Transverse colon (tissue), 4 donors: Measurements from ENCODE around the gene C4orf46. TPM values are rescaled to one million over a fixed set of nuclear protein-coding genes. Genes with fewer than 3 reads are reported as not detected.

Experiments
- DNase-seq: peaks from one replicate; pipeline ENCODE4 v3.0.0-alpha.2; 2019
- H3K27ac ChIP-seq, 4 donors: fragments of 200-600 bp; sonication (generic); 2 replicates each; pipeline ENCODE4 v1.5.1; 2016 to 2018; ENCODE audit warnings: inconsistent platforms in 4 of 4
- H3K27me3 ChIP-seq: fragments of 200-600 bp; sonication (generic); 2 replicates; pipeline ENCODE4 v1.5.1; 2017; ENCODE audit warnings: inconsistent platforms
- H3K36me3 ChIP-seq, 4 donors: fragments of 200-600 bp; sonication (generic); 2 replicates each; pipeline ENCODE4 v1.5.1; 2017 to 2019; ENCODE audit warnings: inconsistent platforms in 4 of 4
- H3K4me1 ChIP-seq, 4 donors: fragments of 200-600 bp; sonication (generic); 2 replicates each; pipeline ENCODE4 v1.5.1; 2017 to 2020; ENCODE audit warnings: inconsistent platforms in 4 of 4
- H3K4me3 ChIP-seq, 4 donors: fragments of 200-600 bp; sonication (generic); 1 replicate in 1 of 4; 2 replicates in 3 of 4; pipeline versions ENCODE4 v1.5.1 to v1.6.1; 2017 to 2019; ENCODE audit warnings: inconsistent platforms in 4 of 4
- H3K9me3 ChIP-seq, 2 donors: fragments of 200-600 bp; sonication (generic); 2 replicates each; pipeline ENCODE4 v1.5.1; 2017 to 2019; ENCODE audit warnings: inconsistent platforms in 2 of 2
- CTCF ChIP-seq, 5 experiments: fragments of 200-600 bp in 3 of 5; fragments of 450-650 bp in 2 of 5; sonication (generic) in 3 of 5; IDR thresholded peaks; 1 replicate in 2 of 5; 2 replicates in 3 of 5; pipeline ENCODE4 v1.5.1; 2016 to 2017; ENCODE audit warnings: antibody characterized with exemption in 5 of 5, inconsistent platforms in 3 of 5, mild to moderate bottlenecking in 2 of 5, moderate library complexity in 1 of 5
- EP300 ChIP-seq: sonication (generic); formaldehyde crosslinking; IDR thresholded peaks from one replicate; pipeline ENCODE4 v1.6.1; 2017; ENCODE audit warnings: antibody characterized with exemption, low read depth
- POLR2A ChIP-seq: fragments of 450-650 bp; IDR thresholded peaks from one replicate; pipeline ENCODE4 v1.6.1; 2016; ENCODE audit warnings: antibody characterized with exemption, mild to moderate bottlenecking, moderate library complexity
- POLR2AphosphoS5 ChIP-seq, 3 donors: sonication (generic); formaldehyde crosslinking; IDR thresholded peaks; one replicate each; pipeline ENCODE4 v1.6.1; 2016; ENCODE audit warnings: antibody characterized with exemption in 3 of 3
- WGBS, 2 donors: methylation state at CpG; one replicate each; pipeline ENCODE4 v1.1.5; 2018; ENCODE audit warnings: low coverage in 1 of 2; 5-methylcytosine and 5-hydroxymethylcytosine counted together
- in situ Hi-C, 4 donors: fragments of 200-750 bp; cut with MboI; loops; one replicate each; pipeline versions ENCODE4 v1.15.0 to v1.15.1; 2017; ENCODE audit warnings: low sequenced_read_pairs in 3 of 4, low pct_ligation_motif_present in 1 of 4, low pct_unique_long_range_greater_than_20kb in 1 of 4
- intact Hi-C: fragments of 100-400 bp; cut with DNase I; formaldehyde crosslinking; loops from one replicate; pipeline ENCODE4 v1.15.1; 2023; ENCODE audit warnings: low total_unique reads
- total RNA-seq, 4 donors: library from RNA; depleted of rRNA; stranded (reverse); fragments of >200 nt; gene quantifications; one replicate each; pipeline ENCODE4 v1.1.0, GENCODE V29; 2016

Gene C4orf46
- total RNA-seq, 4 donors from 2014 or later, result 0.40 to 6.0 (median 2.7) TPM

GRCh38 chr4:158670975-158671664 is 567 bp downstream of the C4orf46 start:
- Histone ChIP-seq H3K27ac (peak overlapping the region; percentile 97), H3K27me3 (no peaks in the 10 kb centered on the region), H3K4me1 (peaks cover 3 to 24% (median 17%) of the 10 kb centered on the region in 4 donors), H3K4me3 (peak overlapping the region; percentile 69 to 82 (median 81)), H3K36me3 (no peaks in the 10 kb centered on the region), H3K9me3 (no peaks in the 10 kb centered on the region)
- intact Hi-C loops (no loop called here), in situ Hi-C loops (no loop called here)
- DNase-seq, result peak; percentile 68
- peak in 2 of 3 donors; percentile 37 to 38 for TF ChIP-seq POLR2AphosphoS5 (IDR thresholded peaks at IDR 0.05)
- TF ChIP-seq CTCF (IDR thresholded peaks at IDR 0.05), result no peak
- WGBS, 2 donors, result 0 to 1% methylated on average over 7 to 35 of the region's 35 CpGs

GRCh38 chr4:158669310-158669709 is 2.4 kb downstream of the C4orf46 start:
- Histone ChIP-seq H3K27me3 (no peaks in the 10 kb centered on the region), H3K9me3 (no peaks in the 10 kb centered on the region), H3K36me3 (no peaks in the 10 kb centered on the region), H3K4me3 (no peak overlapping the region), H3K4me1 (peaks cover 3 to 24% (median 17%) of the 10 kb centered on the region in 4 donors), H3K27ac (no peak overlapping the region)
- TF ChIP-seq POLR2A, result no peak
- TF ChIP-seq CTCF (IDR thresholded peaks at IDR 0.05), result no peak
- TF ChIP-seq EP300, result no peak
- TF ChIP-seq POLR2AphosphoS5 (IDR thresholded peaks at IDR 0.05), result no peak
- WGBS, 2 donors, result 75 to 81% methylated on average over 6 to 7 of the region's 7 CpGs
- DNase-seq, result no peak
- in situ Hi-C loops, result no loop called here
- intact Hi-C loops, result no loop called here

GRCh38 chr4:158667651-158668198 is 4.0 kb downstream of the C4orf46 start:
- Histone ChIP-seq H3K36me3 (no peaks in the 10 kb centered on the region), H3K4me3 (no peak overlapping the region), H3K27ac (no peak overlapping the region), H3K4me1 (peaks cover 3 to 11% (median 10%) of the 10 kb centered on the region in 4 donors), H3K27me3 (no peaks in the 10 kb centered on the region), H3K9me3 (no peaks in the 10 kb centered on the region)
- DNase-seq, result peak; percentile 29
- WGBS, 2 donors, result 73 to 87% methylated on average over 3 of the region's 3 CpGs
- in situ Hi-C loops, result no loop called here
- TF ChIP-seq CTCF (IDR thresholded peaks at IDR 0.05) (peak; percentile 38 to 54 (median 52)), POLR2A (no peak)
- intact Hi-C loops, result no loop called here

- Histone ChIP-seq H3K4me1 (peaks cover 3 to 10% (median 9%) of the 10 kb centered on the region in 4 donors), H3K9me3 (no peaks in the 10 kb centered on the region), H3K4me3 (no peak overlapping the region), H3K27ac (no peak overlapping the region), H3K36me3 (no peaks in the 10 kb centered on the region), H3K27me3 (no peaks in the 10 kb centered on the region)
- in situ Hi-C loops, result no loop called here
- DNase-seq, result no peak
- 97 to 98% methylated on average over 2 of the region's 2 CpGs for WGBS, 2 donors
- intact Hi-C loops, result no loop called here
- TF ChIP-seq POLR2A (no peak), EP300 (no peak), POLR2AphosphoS5 (IDR thresholded peaks at IDR 0.05) (no peak), CTCF (IDR thresholded peaks at IDR 0.05) (no peak)
These were observed 4.8 kb downstream of the C4orf46 start for GRCh38 chr4:158666892-158667291.
